Mammary microvascular endothelial cell (primary cell): ENCODE data around the gene CEACAM1. TPM values are rescaled to one million over a fixed set of nuclear protein-coding genes. Genes with fewer than 3 reads are reported as not detected.

Experiments used
- total RNA-seq: library from RNA; depleted of rRNA; stranded (reverse); fragments of >200 nt; gene quantifications from 2 replicates; pipeline ENCODE4 v1.2.3, GENCODE V29; 2015

CEACAM1 gene
- total RNA-seq = 13.3 and 15.4 TPM in 2 replicates

GRCh38 chr19:42528354-42529247, at the start of gene CEACAM1:
TSS of gene CEACAM1 (minus strand) at chr19:42528481. CDS start at chr19:42528374, 107 bp downstream.

Other genes with a start within 250 kb of the CEACAM1 start
- 0.27 and 1.0 TPM in 2 replicates for gene PRR19, start 226.3 kb downstream of the CEACAM1 start, total RNA-seq
- gene PAFAH1B3, start 225.9 kb downstream of the CEACAM1 start, total RNA-seq = 32.9 and 44.7 TPM in 2 replicates
- 0.27 TPM in 1 of 2 replicates, not detected in the other for gene TMEM145, start 215.2 kb downstream of the CEACAM1 start, total RNA-seq
- gene MEGF8, start 202.8 kb downstream of the CEACAM1 start, total RNA-seq = 17.9 and 22.0 TPM in 2 replicates
- gene CNFN, start 138.2 kb downstream of the CEACAM1 start, total RNA-seq = 1.00 TPM in 1 of 2 replicates, not detected in the other
- gene LIPE, start 101.1 kb downstream of the CEACAM1 start, total RNA-seq = 16.7 and 25.6 TPM in 2 replicates
- gene CXCL17, start 85.5 kb downstream of the CEACAM1 start, total RNA-seq = not detected in 2 replicates
- not detected in 2 replicates for gene CEACAM8, start 66.4 kb upstream of the CEACAM1 start, total RNA-seq
- gene PSG3, start 212.0 kb upstream of the CEACAM1 start, total RNA-seq = 0.79 and 0.87 TPM in 2 replicates
- 0.07 and 0.10 TPM in 2 replicates for gene PSG8, start 237.2 kb upstream of the CEACAM1 start, total RNA-seq